Measurements from ENCODE around the gene STARD8. TPM values are rescaled to one million over a fixed set of nuclear protein-coding genes. Genes with fewer than 3 reads are reported as not detected.

STARD8 gene
- total RNA-seq, 1 donor, result 1.4 TPM

DNA sequence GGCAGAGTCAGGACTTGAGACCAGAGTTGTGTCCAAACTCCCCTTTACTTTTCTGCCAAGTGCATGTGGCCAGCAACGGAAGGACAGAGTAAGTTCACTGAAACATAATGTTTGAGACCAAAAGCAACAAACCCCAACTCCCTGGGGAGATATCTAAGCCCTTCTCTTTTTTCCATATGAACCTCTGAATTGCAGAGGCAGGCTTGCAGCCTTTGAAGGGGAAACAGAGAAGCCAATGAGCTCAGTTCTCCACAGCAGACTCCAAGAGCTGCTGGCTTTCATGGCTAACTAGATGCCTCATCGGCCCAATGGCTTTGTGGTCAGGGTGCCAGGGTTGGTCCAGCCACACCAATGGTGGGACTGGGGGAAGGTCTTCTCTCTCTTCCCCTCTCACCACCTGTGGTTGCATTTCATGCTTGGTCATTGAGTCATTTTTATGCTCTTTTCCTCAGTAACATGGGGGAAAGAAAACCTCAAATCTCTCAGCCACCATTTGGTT, 34.0 kb downstream of the STARD8 start:
- Histone ChIP-seq H3K27ac (ENCODE audit: low read depth, low read length) (no peak overlapping the region), H3K79me2 (ENCODE audit: insufficient read depth, low read length) (no peaks in the 10 kb centered on the region), H2AFZ (ENCODE audit: low read length) (no peak overlapping the region), H3K9me3 (ENCODE audit: low read depth, low read length) (no peaks in the 10 kb centered on the region), H3K36me3 (ENCODE audit: insufficient read depth, low read length) (no peaks in the 10 kb centered on the region), H3K4me3 (ENCODE audit: insufficient read depth, low read length) (no peak overlapping the region), H3K4me1 (ENCODE audit: insufficient read depth, low read length) (peaks cover 21% of the 10 kb centered on the region), H3K27me3 (ENCODE audit: insufficient read depth, low read length) (peaks cover 23% of the 10 kb centered on the region), H4K20me1 (ENCODE audit: insufficient read depth, low read length) (peaks cover 12% of the 10 kb centered on the region), H3K4me2 (ENCODE audit: insufficient read depth, low read length) (no peak overlapping the region)
- peak; percentile 93 for DNase-seq (ENCODE audit: insufficient read length, low spot score, missing footprints)
- TF ChIP-seq, protein P1, sequence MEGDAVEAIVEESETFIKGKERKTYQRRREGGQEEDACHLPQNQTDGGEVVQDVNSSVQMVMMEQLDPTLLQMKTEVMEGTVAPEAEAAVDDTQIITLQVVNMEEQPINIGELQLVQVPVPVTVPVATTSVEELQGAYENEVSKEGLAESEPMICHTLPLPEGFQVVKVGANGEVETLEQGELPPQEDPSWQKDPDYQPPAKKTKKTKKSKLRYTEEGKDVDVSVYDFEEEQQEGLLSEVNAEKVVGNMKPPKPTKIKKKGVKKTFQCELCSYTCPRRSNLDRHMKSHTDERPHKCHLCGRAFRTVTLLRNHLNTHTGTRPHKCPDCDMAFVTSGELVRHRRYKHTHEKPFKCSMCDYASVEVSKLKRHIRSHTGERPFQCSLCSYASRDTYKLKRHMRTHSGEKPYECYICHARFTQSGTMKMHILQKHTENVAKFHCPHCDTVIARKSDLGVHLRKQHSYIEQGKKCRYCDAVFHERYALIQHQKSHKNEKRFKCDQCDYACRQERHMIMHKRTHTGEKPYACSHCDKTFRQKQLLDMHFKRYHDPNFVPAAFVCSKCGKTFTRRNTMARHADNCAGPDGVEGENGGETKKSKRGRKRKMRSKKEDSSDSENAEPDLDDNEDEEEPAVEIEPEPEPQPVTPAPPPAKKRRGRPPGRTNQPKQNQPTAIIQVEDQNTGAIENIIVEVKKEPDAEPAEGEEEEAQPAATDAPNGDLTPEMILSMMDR (IDR thresholded peaks at IDR 0.05; ENCODE audit: extremely low read depth, low read depth, low read length), result no peak

DNA sequence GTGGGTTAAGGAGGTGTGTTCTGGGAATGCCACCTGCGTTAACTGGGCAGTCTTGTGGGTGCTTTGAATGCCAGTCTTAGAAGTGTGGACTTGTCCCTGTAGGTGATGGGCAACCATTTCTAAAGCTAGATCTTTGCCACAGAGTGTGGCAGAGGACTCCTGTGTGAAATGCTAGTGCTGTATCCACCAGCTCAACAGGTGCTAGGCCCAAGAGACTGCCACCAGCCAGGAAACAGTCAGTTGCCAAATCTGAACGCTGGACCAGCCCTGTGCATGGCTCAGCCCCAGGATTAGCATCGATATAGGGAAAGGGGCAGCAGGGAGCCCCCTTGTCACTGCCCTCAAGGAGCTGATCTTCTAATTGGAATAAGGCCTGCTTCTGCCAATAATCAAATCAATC, 35.3 kb downstream of the STARD8 start:
- no peak for DNase-seq (ENCODE audit: insufficient read length, low spot score, missing footprints)
- no peaks in the 10 kb centered on the region for H3K79me2 ChIP-seq (ENCODE audit: insufficient read depth, low read length)
- peaks cover 12% of the 10 kb centered on the region for H4K20me1 ChIP-seq (ENCODE audit: insufficient read depth, low read length)
- H3K4me2 ChIP-seq (ENCODE audit: insufficient read depth, low read length), result no peak overlapping the region
- peaks cover 21% of the 10 kb centered on the region for H3K4me1 ChIP-seq (ENCODE audit: insufficient read depth, low read length)
- H3K27ac ChIP-seq (ENCODE audit: low read depth, low read length), result no peak overlapping the region
- H3K36me3 ChIP-seq (ENCODE audit: insufficient read depth, low read length), result no peaks in the 10 kb centered on the region
- H3K9me3 ChIP-seq (ENCODE audit: low read depth, low read length), result no peaks in the 10 kb centered on the region
- no peak overlapping the region for H3K4me3 ChIP-seq (ENCODE audit: insufficient read depth, low read length)
- TF ChIP-seq, protein P1 (IDR thresholded peaks at IDR 0.05; ENCODE audit: extremely low read depth, low read depth, low read length), result no peak
- H3K27me3 ChIP-seq (ENCODE audit: insufficient read depth, low read length), result peaks cover 20% of the 10 kb centered on the region
- no peak overlapping the region for H2AFZ ChIP-seq (ENCODE audit: low read length)

DNA sequence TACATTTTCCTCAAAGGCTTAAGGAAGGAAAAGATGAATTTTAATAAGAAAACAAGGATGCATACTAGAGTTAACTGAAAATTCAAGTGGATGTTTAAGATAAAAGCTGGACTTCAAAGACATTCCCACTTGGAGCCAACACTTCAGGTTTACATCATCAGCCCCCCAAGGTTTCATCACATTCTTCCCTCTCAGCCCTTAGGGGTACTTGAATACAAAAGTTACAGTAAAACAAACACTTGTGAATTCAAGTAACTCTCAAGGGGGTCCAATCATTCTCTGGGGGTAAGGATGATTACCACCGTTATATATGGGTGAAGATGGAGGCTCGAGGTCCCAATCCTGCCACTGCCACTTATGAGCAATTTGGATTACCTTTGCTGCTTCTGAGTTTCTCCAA, 36.1 kb downstream of the STARD8 start:
- H3K4me2 ChIP-seq (ENCODE audit: insufficient read depth, low read length), result no peak overlapping the region
- no peaks in the 10 kb centered on the region for H3K79me2 ChIP-seq (ENCODE audit: insufficient read depth, low read length)
- DNase-seq (ENCODE audit: insufficient read length, low spot score, missing footprints), result no peak
- H3K36me3 ChIP-seq (ENCODE audit: insufficient read depth, low read length), result no peaks in the 10 kb centered on the region
- TF ChIP-seq, protein P1 (IDR thresholded peaks at IDR 0.05; ENCODE audit: extremely low read depth, low read depth, low read length), result no peak
- no peak overlapping the region for H3K4me3 ChIP-seq (ENCODE audit: insufficient read depth, low read length)
- H2AFZ ChIP-seq (ENCODE audit: low read length), result no peak overlapping the region
- H3K27ac ChIP-seq (ENCODE audit: low read depth, low read length), result no peak overlapping the region
- no peaks in the 10 kb centered on the region for H3K9me3 ChIP-seq (ENCODE audit: low read depth, low read length)
- H3K27me3 ChIP-seq (ENCODE audit: insufficient read depth, low read length), result peaks cover 20% of the 10 kb centered on the region
- peaks cover 21% of the 10 kb centered on the region for H3K4me1 ChIP-seq (ENCODE audit: insufficient read depth, low read length)
- H4K20me1 ChIP-seq (ENCODE audit: insufficient read depth, low read length), result peaks cover 12% of the 10 kb centered on the region

DNA sequence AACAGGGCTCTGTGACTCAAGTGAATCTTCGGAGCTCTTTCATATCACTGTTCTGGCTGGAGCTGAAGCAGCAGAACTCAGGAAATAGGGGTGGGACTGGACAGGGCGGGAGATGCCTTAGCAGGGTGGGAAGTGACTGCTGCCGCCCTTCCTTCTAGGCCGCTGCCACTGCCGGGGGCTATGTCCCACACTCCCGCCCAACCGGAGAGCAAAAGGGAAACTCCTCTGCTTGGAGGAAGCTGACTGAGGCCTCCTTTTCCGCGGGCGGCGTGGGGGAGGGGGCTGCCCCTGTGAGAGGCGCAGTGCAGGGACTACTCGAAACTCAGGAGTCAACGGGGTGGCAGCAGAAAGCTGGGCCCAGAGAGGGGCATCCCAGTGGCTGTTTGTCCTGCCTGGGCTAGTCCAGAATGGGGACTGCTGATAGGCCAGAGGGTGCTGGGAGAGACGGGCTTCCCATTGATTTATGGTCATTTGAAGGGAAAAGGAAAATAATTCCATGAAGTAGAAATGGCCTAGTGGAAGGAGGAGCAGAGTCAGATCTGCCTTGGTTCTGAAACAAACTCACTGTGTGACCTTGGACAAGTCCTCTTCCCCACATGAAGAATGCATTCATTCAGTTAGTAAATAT, 36.9 kb downstream of the STARD8 start:
- Histone ChIP-seq H3K27ac (ENCODE audit: low read depth, low read length) (no peak overlapping the region), H3K4me2 (ENCODE audit: insufficient read depth, low read length) (no peak overlapping the region), H3K79me2 (ENCODE audit: insufficient read depth, low read length) (no peaks in the 10 kb centered on the region), H2AFZ (ENCODE audit: low read length) (no peak overlapping the region), H3K4me1 (ENCODE audit: insufficient read depth, low read length) (peaks cover 21% of the 10 kb centered on the region), H3K4me3 (ENCODE audit: insufficient read depth, low read length) (no peak overlapping the region), H3K27me3 (ENCODE audit: insufficient read depth, low read length) (peaks cover 20% of the 10 kb centered on the region), H4K20me1 (ENCODE audit: insufficient read depth, low read length) (peaks cover 12% of the 10 kb centered on the region), H3K9me3 (ENCODE audit: low read depth, low read length) (no peaks in the 10 kb centered on the region), H3K36me3 (ENCODE audit: insufficient read depth, low read length) (no peaks in the 10 kb centered on the region)
- TF ChIP-seq, protein P1 (IDR thresholded peaks at IDR 0.05; ENCODE audit: extremely low read depth, low read depth, low read length), result no peak
- DNase-seq (ENCODE audit: insufficient read length, low spot score, missing footprints), result no peak

All from osteoblast (primary cell).